ENCODE measurements around the gene LRCH1. TPM values are rescaled to one million over a fixed set of nuclear protein-coding genes. Genes with fewer than 3 reads are reported as not detected.

Gene LRCH1
- total and polyA plus RNA-seq, 2 of the 4 experiments (the other 2 are of a cell fraction), result 7.0 to 8.8 TPM

GRCh38 chr13:46543287-46543686 lies 9.7 kb upstream of the LRCH1 start:
- no peak overlapping the region for H3K9ac ChIP-seq (ENCODE audit: low read depth, low read length)
- no peak overlapping the region for H2AK9ac ChIP-seq (replicated peaks; ENCODE audit: low read depth, low read length, poor library complexity)
- no peak overlapping the region for H4K8ac ChIP-seq (ENCODE audit: low read depth in 2 of 2, low read length in 2 of 2)
- H2BK20ac ChIP-seq (ENCODE audit: low read depth, low read length), result no peak overlapping the region
- DNase-seq, result no peak
- no TSS peak for BruUV-seq (replicated peaks)
- dilution Hi-C loops (cut with HindIII; ENCODE audit: low sequenced_read_pairs, unreplicated experiment), result no loop called here
- no peak overlapping the region for H4K91ac ChIP-seq (ENCODE audit: insufficient read depth, low read depth, low read length)
- POLR2A ChIA-PET (ENCODE audit: unreplicated experiment), result no interaction called here
- no peaks in the 10 kb centered on the region for H4K20me1 ChIP-seq (ENCODE audit: insufficient read depth, low read length)
- H3K79me1 ChIP-seq (ENCODE audit: low read depth in 1 of 2, low read length in 2 of 2), result no peaks in the 10 kb centered on the region
- intact Hi-C loops (cut with micrococcal nuclease), result no loop called here
- no peaks in the 10 kb centered on the region for H3K9me3 ChIP-seq (ENCODE audit: control insufficient read depth, insufficient read depth, low read length)
- H2BK15ac ChIP-seq (ENCODE audit: low read depth, low read length), result no peak overlapping the region
- no peak overlapping the region for H3K27ac ChIP-seq (ENCODE audit: insufficient read depth, low read length)
- TF ChIP-seq BHLHE40 (IDR thresholded peaks at IDR 0.05; ENCODE audit: low read depth, low read length) (no peak), FOS (IDR thresholded peaks at IDR 0.05; ENCODE audit: low read depth, low read length) (no peak), CTCF (conservative IDR thresholded peaks at IDR 0.05; ENCODE audit: low read depth, low read length) (no peak), RCOR1 (IDR thresholded peaks at IDR 0.05; ENCODE audit: insufficient replicate concordance, low read length) (no peak), NFE2L2 (IDR thresholded peaks at IDR 0.05; ENCODE audit: low read depth, low read length) (no peak), MAZ (IDR thresholded peaks at IDR 0.05; ENCODE audit: borderline replicate concordance, low read depth, low read length) (no peak), POLR2A (IDR thresholded peaks at IDR 0.05; ENCODE audit: low read depth, low read length) (no peak), RAD21 (IDR thresholded peaks at IDR 0.05; ENCODE audit: low read length) (no peak), ELK1 (IDR thresholded peaks at IDR 0.05; ENCODE audit: borderline replicate concordance, low read depth, low read length) (no peak), CHD1 (IDR thresholded peaks at IDR 0.05; ENCODE audit: low read depth, low read length) (no peak), CEBPB (IDR thresholded peaks at IDR 0.05; ENCODE audit: low read depth, low read length) (no peak), RFX5 (IDR thresholded peaks at IDR 0.05; ENCODE audit: low read depth, low read length) (no peak), SMC3 (IDR thresholded peaks at IDR 0.05; ENCODE audit: low read depth, low read length) (no peak), MXI1 (IDR thresholded peaks at IDR 0.05; ENCODE audit: borderline replicate concordance, low read depth, low read length) (no peak), MAFK (IDR thresholded peaks at IDR 0.05; ENCODE audit: low read depth, low read length) (no peak)
- TF ChIP-seq, protein P1, sequence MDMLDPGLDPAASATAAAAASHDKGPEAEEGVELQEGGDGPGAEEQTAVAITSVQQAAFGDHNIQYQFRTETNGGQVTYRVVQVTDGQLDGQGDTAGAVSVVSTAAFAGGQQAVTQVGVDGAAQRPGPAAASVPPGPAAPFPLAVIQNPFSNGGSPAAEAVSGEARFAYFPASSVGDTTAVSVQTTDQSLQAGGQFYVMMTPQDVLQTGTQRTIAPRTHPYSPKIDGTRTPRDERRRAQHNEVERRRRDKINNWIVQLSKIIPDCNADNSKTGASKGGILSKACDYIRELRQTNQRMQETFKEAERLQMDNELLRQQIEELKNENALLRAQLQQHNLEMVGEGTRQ (IDR thresholded peaks at IDR 0.05; ENCODE audit: low read depth, low read length), result no peak
- in situ Hi-C loops (cut with MboI; ENCODE audit: low sequenced_read_pairs), result no loop called here
- H2BK120ac ChIP-seq (ENCODE audit: low read depth, low read length), result no peak overlapping the region
- H2BK5ac ChIP-seq (ENCODE audit: low read depth, low read length, poor library complexity, severe bottlenecking), result no peak overlapping the region
- no peaks in the 10 kb centered on the region for H3K9me1 ChIP-seq (ENCODE audit: insufficient read depth, low read length)
- H2AK5ac ChIP-seq (ENCODE audit: low read depth, low read length), result no peak overlapping the region
- no peak overlapping the region for H3K56ac ChIP-seq (ENCODE audit: extremely low read depth, insufficient read depth, low read length)
- no peaks in the 10 kb centered on the region for H3K4me1 ChIP-seq (ENCODE audit: control insufficient read depth, insufficient read depth, low read length)
- 60% methylated on average over 2 of the region's 3 CpGs; no CpG with 5 or more reads in 1 of the 2 experiments for WGBS, 2 experiments (ENCODE audit: extremely low coverage in 2 of 2, insufficient read length in 1 of 2)
- peaks cover 6% of the 10 kb centered on the region for H3K27me3 ChIP-seq (ENCODE audit: control insufficient read depth, insufficient read depth, low read length)
- no peak for ATAC-seq (ENCODE audit: low read depth)
- no peak overlapping the region for H3K14ac ChIP-seq (replicated peaks; ENCODE audit: low read depth, low read length)
- H2AFZ ChIP-seq (replicated peaks; ENCODE audit: low read length, poor library complexity), result no peak overlapping the region
- H3K4ac ChIP-seq (ENCODE audit: low read depth, low read length), result no peak overlapping the region
- H3K18ac ChIP-seq (ENCODE audit: low read depth, low read length), result no peak overlapping the region
- H3K36me3 ChIP-seq (ENCODE audit: control insufficient read depth, insufficient read depth, low read length), result no peaks in the 10 kb centered on the region
- H4K5ac ChIP-seq (ENCODE audit: low read depth, low read length), result no peak overlapping the region
- no peak overlapping the region for H3K4me2 ChIP-seq (ENCODE audit: low read depth, low read length)
- no peak overlapping the region for H3K4me3 ChIP-seq (ENCODE audit: insufficient read depth, low read depth, low read length)
- H3K23ac ChIP-seq (ENCODE audit: low read depth, low read length), result no peak overlapping the region
- CTCF ChIA-PET, result no interaction called here
